ENCODE results near the gene GPM6B.
A peak's percentile ranks its signal among the peaks of the same experiment; 100 is the strongest.
"Not testable (repeated sequence)": the region's sequence is repeated elsewhere in the genome, so short reads cannot be mapped to it uniquely, and the experiment has no call there.

GPM6B gene

GRCh38 chrX:13764281-13764680 is 52.6 kb downstream of the GPM6B start:
- no peak for DNase-seq

DNA sequence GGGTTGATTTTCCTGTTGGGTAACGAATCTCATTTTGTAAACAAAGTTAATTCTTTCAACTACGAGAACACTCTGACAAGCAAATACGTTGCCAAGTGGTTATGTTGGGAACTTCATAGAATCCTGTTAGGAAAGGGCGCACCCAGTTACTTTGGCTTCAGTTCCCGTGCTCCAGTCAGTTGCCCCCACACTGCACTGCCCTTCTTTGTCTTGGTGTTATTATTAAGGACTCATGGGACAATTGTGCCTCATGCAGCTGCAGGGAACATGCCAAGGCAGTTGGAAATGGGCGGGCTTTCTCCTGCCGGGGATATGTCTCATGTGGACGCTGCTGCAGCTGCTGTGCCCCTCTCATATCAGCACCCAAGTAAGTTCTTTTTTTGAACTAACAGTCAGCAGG is 53.4 kb downstream of the GPM6B start:
- no peak for DNase-seq

DNA sequence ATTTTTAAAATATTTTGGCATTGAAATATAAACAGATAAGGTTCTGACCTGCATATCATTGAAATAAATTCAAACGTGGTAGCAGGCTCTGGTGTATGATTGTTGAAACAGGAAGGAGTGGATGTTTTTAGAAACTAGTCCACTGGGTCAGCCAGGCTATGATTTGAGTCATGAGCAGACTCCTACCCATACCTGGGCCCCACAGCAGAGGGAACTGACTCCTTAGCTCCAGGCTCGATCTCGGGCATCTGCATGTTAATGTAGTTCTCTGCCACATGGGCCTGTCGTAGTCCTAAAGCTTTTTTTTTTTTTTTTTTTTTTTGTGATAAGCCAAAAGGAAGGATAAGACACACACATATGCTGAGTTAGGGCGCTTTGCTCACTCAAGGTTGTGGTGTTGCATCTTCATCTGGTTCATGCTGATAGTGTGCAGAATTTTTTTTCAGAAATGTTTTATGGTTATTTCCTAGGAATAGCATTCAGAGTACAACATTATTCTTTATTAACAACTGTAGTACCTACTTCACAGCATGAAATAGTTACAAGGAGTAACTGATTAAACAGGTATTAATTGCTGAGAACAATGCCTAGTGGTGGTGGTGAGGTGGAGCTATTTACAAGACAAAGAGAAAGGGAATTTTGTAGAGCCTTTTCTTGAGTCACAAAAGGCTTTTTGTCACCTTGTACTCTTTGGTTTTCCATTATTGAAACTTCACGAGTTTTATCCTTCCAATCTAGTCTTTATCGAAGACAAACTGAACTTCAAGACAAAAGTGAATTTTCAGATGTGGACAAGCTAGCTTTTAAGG is 55.1 kb downstream of the GPM6B start:
- no peak for DNase-seq

DNA sequence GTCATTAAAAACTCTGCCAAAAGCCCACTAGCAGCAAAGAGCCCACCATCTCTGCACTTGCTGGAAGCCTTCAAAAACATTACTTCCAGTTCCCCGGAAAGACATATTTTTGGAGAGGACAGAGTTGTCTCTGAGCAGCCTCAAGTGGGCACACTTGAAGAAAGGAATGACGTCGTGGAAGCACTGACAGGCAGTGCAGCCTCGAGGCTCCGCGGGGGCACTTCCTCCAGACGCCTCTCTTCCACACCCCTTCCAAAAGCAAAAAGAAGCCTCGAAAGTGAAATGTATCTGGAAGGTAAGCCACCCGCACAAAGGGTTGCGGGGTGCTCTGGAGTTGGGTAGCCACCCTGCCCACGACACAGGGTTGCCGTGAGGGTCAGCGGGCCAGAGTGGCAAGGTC is 56.5 kb downstream of the GPM6B start:
- DNase-seq = no peak

DNA sequence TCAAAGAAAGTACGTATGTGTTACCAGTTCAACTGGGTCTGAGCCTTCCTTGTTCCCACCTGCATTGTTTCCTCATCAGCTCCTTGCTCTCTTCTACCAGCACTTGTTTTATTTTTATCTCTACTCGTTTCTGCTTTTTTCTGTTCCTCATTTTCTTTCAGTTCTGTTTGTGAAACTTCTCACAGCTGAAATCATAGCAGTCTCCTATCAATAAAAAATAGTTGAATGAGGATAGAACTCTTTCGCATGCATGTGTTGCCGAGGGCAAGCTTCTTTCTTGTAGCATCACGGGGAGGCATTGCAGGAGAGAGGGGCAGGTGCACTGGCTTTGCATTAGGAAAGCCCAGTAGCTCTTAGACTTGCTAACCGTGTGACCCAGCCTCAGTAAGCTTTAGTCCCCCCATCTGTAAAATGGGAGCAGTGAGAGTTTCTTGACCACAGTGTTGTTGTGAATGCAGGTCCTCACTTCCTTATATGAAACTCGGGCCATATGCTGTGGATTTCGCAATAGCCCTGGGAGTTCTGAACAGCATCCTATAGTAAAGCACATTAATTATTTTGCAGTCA is 57.7 kb downstream of the GPM6B start:
- DNase-seq = no peak

- no peak for DNase-seq
Measured at GRCh38 chrX:13756381-13756780, 60.5 kb downstream of the GPM6B start.

DNA sequence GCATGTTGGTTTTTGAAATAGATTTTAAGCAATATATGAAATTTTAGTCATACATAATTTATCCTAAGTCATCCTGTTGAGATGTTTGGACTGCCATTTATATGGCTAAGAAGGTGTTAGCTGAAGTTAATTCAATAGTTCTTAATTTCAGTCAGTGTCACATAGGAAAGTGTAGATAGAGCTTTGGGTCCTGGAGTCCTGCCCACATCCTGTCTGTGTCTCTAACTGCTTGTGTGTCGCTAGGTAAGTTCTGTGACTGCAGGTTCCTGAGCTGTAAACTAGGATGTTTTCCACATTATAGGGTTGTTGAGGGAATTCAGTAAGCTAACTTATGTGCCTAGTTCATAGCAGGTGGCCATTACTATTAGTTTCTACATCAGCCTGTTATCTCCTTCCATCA is 61.6 kb downstream of the GPM6B start:
- no peak for DNase-seq

- DNase-seq = no peak
Measured at GRCh38 chrX:13754765-13755164, 62.1 kb downstream of the GPM6B start.

- no peak for DNase-seq
Measured at GRCh38 chrX:13752646-13753045, 64.2 kb downstream of the GPM6B start.

DNA sequence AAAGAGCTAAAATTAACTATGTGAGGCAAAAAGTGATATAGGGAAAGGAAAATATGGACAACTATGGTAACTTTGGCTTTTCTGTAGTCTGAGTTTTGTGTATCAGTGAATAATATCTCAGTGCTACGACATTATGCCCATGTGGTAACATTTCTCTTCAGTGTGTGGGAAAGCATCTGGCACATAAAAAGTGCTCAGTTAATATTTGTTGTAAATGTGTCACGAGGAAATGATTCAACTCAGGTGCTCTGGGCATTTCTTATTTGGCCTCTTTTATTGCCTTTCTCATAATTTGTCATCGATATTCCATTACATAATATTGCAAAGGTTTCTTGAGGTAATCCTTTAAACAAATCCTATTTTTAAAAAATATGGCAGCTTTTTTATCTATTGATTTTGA is 64.8 kb downstream of the GPM6B start:
- DNase-seq = no peak

- no peak for DNase-seq
Measured at GRCh38 chrX:13750812-13751211, 66.1 kb downstream of the GPM6B start.

DNA sequence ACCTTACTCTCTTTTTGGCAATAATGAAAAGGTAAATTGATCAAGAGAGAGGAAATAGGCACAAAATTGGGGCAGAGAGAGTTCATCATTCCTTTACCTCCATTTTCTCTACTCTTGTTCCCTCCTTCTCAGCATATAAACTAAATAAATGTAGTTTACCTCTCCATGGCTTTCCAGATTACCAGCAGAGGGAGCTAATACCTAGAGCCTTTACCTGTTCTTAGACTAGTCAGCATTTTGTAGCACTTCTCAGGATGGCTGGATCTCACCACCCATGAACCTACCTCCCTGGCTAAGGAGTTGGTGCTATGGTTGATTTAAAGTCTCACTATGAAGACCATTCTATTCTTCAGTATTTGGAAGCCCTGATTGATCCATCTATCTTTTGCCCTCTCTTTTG is 66.7 kb downstream of the GPM6B start:
- DNase-seq = peak; percentile 40

DNA sequence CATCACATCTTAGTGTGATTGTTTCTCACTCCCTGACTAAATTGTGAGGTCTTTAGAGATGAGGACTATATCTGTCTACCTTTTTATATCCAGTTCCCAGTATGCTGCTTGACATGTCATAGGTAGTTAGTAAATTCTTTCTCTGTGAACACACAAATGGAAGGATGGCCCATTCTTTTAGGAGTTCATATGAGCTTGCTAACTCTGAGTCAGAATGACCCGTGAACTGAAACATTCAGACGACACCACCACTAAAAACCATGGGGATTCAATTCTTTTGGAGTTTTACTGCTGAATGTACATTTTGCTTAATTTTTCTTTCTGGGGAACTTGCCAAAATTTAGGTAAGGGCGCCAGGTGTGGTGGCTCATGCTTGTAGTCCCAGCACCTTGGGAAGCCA is 68.4 kb downstream of the GPM6B start:
- no peak for DNase-seq

DNA sequence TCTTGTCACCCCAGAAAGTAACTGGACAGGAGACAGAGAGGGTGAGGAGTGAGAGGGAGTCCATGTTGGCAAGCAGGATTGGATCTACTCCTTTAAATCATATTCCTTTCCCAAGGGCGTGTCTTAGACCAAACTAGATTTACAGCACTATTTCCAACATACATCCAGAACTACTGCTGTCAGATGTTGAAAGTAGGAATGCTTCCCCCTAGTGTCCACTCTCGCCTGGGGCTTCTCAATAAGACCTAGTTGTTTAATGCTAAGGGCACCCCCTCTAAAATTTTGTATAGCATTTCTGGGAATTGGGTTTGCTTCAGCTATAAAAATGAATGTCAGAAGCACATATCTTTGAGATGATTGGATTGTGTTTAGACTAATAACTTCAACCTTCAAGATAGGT is 69.1 kb downstream of the GPM6B start:
- no peak for DNase-seq

- DNase-seq = peak; percentile 60
Measured at GRCh38 chrX:13742397-13743176, 74.3 kb downstream of the GPM6B start.

DNA sequence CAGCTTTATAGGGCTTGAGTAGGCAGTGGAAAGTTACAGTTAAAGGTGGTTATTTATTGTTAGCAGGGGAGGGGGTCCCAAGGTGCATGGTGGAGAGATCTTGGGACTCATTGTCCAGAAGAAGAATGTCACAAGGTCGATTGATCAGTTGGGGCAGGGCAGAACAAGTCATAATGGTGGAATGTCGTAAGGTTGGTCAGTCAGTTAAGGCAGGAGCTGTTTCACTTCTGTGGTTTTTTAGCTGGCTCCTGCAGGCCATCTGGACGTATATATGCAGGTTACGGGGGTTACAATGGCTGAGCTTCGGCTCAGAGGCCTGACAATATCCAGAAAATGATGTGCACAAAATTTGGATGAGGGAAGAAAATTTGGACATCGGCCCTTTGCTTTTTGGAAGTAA is 75.2 kb downstream of the GPM6B start:
- no peak for DNase-seq

- peak; percentile 91 for DNase-seq
Measured at GRCh38 chrX:13734278-13735172, 82.4 kb downstream of the GPM6B start, which contains the start of the genes OFD1 and TRAPPC2. TSS of gene OFD1 (plus strand) at chrX:13734748. CDS start at chrX:13735072, 324 bp downstream. TSS of gene TRAPPC2 (minus strand) at chrX:13734620. CDS start at chrX:13719963, 14,657 bp downstream.

GRCh38 chrX:13733506-13733905 is 83.4 kb downstream of the GPM6B start:
- DNase-seq = no peak

GRCh38 chrX:13732246-13733067 is 84.4 kb downstream of the GPM6B start:
- DNase-seq = no peak

- not testable (repeated sequence) for DNase-seq
Measured at GRCh38 chrX:13730523-13730922, 86.4 kb downstream of the GPM6B start.

GRCh38 chrX:13726583-13726982 is 90.3 kb downstream of the GPM6B start:
- not testable (repeated sequence) for DNase-seq

DNA sequence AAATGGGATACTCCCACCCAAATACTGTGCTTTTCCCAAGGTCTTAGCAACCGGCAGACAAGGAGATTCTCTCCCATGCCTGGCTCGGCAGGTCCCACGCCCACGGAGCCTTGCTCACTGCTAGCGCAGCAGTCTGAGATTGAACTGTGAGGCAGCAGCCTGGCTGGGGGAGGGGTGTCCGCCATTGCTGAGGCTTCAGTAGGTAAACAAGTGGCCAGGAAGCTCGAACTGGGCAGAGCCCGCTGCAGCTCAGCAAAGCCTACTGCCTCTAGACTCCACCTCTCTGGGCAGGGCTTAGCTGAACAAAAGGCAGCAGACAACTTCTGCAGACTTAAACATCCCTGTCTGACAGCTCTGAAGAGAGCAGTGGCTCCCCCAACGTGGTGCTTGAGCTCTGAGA is 92.0 kb downstream of the GPM6B start:
- peak; percentile 66 for DNase-seq

Data from central memory CD4-positive, alpha-beta T cell (primary cell).